Endodermal cell (in vitro differentiated cells): Measurements from ENCODE around the gene DCLRE1A. TPM values are rescaled to one million over a fixed set of nuclear protein-coding genes. Genes with fewer than 3 reads are reported as not detected.
"Not testable (repeated sequence)": the region's sequence is repeated elsewhere in the genome, so short reads cannot be mapped to it uniquely, and the experiment has no call there.

Experiments used
- DNase-seq: peaks from one replicate; pipeline ENCODE4 v3.0.0-alpha.2; 2017
- H3K27ac ChIP-seq: 2 replicates; pipeline ENCODE4 v1.5.1; 2013; ENCODE audit warnings: mild to moderate bottlenecking, low read depth, low read length, moderate library complexity
- H3K27me3 ChIP-seq: 2 replicates; pipeline ENCODE4 v1.6.1; 2013; ENCODE audit warnings: mild to moderate bottlenecking, low read length, moderate library complexity; ENCODE audit not compliant: insufficient read depth, control insufficient read depth, poor library complexity, severe bottlenecking
- H3K36me3 ChIP-seq: 2 replicates; pipeline ENCODE4 v1.7.0; 2013; ENCODE audit warnings: mild to moderate bottlenecking, low read length, moderate library complexity; ENCODE audit not compliant: control insufficient read depth, insufficient read depth
- H3K4me1 ChIP-seq: one replicate; pipeline ENCODE4 v1.7.0; 2013; ENCODE audit warnings: low read length; ENCODE audit not compliant: control insufficient read depth, insufficient read depth
- H3K4me3 ChIP-seq: 2 replicates; pipeline ENCODE4 v1.5.1; 2013; ENCODE audit warnings: mild to moderate bottlenecking, low read length, moderate library complexity
- H3K9ac ChIP-seq: 2 replicates; pipeline ENCODE4 v1.6.1; 2013; ENCODE audit warnings: mild to moderate bottlenecking, low read length, moderate library complexity; ENCODE audit not compliant: poor library complexity, severe bottlenecking; ENCODE audit errors: extremely low read depth
- H3K9me3 ChIP-seq: 2 replicates; pipeline ENCODE4 v1.6.1; 2013; ENCODE audit warnings: mild to moderate bottlenecking, low read length, moderate library complexity; ENCODE audit not compliant: control insufficient read depth
- H3K27ac Mint-ChIP-seq: 2 replicates; pipeline ENCODE4 v1.8.0; 2020; ENCODE audit warnings: mixed read lengths
- H3K27me3 Mint-ChIP-seq: 2 replicates; pipeline ENCODE4 v1.8.0; 2021; ENCODE audit warnings: mild to moderate bottlenecking, mixed read lengths; ENCODE audit not compliant: insufficient read depth
- H3K36me3 Mint-ChIP-seq: 2 replicates; pipeline ENCODE4 v1.8.0; 2020; ENCODE audit warnings: low read depth, mixed read lengths
- H3K4me1 Mint-ChIP-seq: 2 replicates; pipeline ENCODE4 v1.8.0; 2020; ENCODE audit warnings: mixed read lengths
- H3K4me3 Mint-ChIP-seq: 2 replicates; pipeline ENCODE4 v1.8.0; 2020; ENCODE audit warnings: mild to moderate bottlenecking, moderate library complexity, mixed read lengths
- H3K9me3 Mint-ChIP-seq: 2 replicates; pipeline ENCODE4 v1.8.0; 2020; ENCODE audit warnings: mild to moderate bottlenecking, mixed read lengths
- CTCF ChIP-seq: fragments of 200-600 bp; sonication (generic); conservative IDR thresholded peaks from 2 replicates; pipeline ENCODE4 v1.5.0; 2021; ENCODE audit warnings: antibody characterized with exemption, mild to moderate bottlenecking
- WGBS, 2 experiments: methylation state at CpG; one replicate each; pipeline versions ENCODE4 v1.1.5 to v1.1.7; 2013; ENCODE audit warnings: missing lambda C conversion rate in 2 of 2, mixed read lengths in 1 of 2; ENCODE audit not compliant: insufficient coverage in 1 of 2, insufficient read length in 1 of 2; 5-methylcytosine and 5-hydroxymethylcytosine counted together
- total RNA-seq, 2 donors: library from RNA; stranded (reverse); fragmentation: NEBNext Ultra II Directional in 1 of 2; extraction: Animal tissue kit (Norgen Biotek cat#: 25700) in 1 of 2; gene quantifications; 2 replicates in 1 of 2; 3 replicates in 1 of 2; pipeline ENCODE4 v1.2.1, GENCODE V29; 2021

DCLRE1A gene
- total RNA-seq, 2 donors from 2014 or later = 9.6 to 17.8 TPM

- no peaks in the 10 kb centered on the region for H3K27me3 Mint-ChIP-seq
- no peak overlapping the region for H3K4me3 Mint-ChIP-seq
- H3K36me3 Mint-ChIP-seq = no peaks in the 10 kb centered on the region
- no peaks in the 10 kb centered on the region for H3K9me3 Mint-ChIP-seq
- no peak overlapping the region for H3K27ac Mint-ChIP-seq
- H3K4me3 ChIP-seq = no peak overlapping the region
- H3K27me3 ChIP-seq = no peaks in the 10 kb centered on the region
- TF ChIP-seq CTCF = no peak
- H3K36me3 ChIP-seq = no peaks in the 10 kb centered on the region
- H3K4me1 Mint-ChIP-seq = peaks cover 20% of the 10 kb centered on the region
- no peak for DNase-seq
- H3K9ac ChIP-seq = no peak overlapping the region
- 92 to 100% methylated on average over 1 to 7 of the region's 7 CpGs for WGBS, 2 experiments
- no peak overlapping the region for H3K27ac ChIP-seq
- H3K9me3 ChIP-seq = no peaks in the 10 kb centered on the region
- no peaks in the 10 kb centered on the region for H3K4me1 ChIP-seq
These were observed 31.7 kb downstream of the DCLRE1A start for GRCh38 chr10:113822174-113822573.

- not testable (repeated sequence) for H3K4me1 ChIP-seq, H3K36me3 ChIP-seq, H3K27me3 ChIP-seq, H3K9me3 ChIP-seq, H3K9me3 Mint-ChIP-seq, H3K9ac ChIP-seq, H3K36me3 Mint-ChIP-seq, H3K27ac ChIP-seq, H3K27me3 Mint-ChIP-seq
- H3K27ac Mint-ChIP-seq = peak overlapping the region; percentile 37
- H3K4me1 Mint-ChIP-seq = peaks cover 20% of the 10 kb centered on the region
- WGBS, 2 experiments = 43 to 59% methylated on average over 2 to 3 of the region's 3 CpGs
- peak overlapping the region; percentile 2 for H3K4me3 ChIP-seq
- peak overlapping the region; percentile 14 for H3K4me3 Mint-ChIP-seq
- peak; percentile 54 for DNase-seq
These were observed 32.6 kb downstream of the DCLRE1A start for GRCh38 chr10:113821306-113821705.

- no peak overlapping the region for H3K9ac ChIP-seq
- 68 to 71% methylated on average over 8 of the region's 8 CpGs for WGBS, 2 experiments
- H3K4me1 ChIP-seq = no peaks in the 10 kb centered on the region
- no peaks in the 10 kb centered on the region for H3K9me3 ChIP-seq
- no peaks in the 10 kb centered on the region for H3K36me3 ChIP-seq
- peak; percentile 76 for TF ChIP-seq CTCF
- Mint-ChIP-seq H3K27ac (no peak overlapping the region), H3K4me3 (peak overlapping the region; percentile 14), H3K27me3 (no peaks in the 10 kb centered on the region), H3K9me3 (no peaks in the 10 kb centered on the region), H3K4me1 (peaks cover 20% of the 10 kb centered on the region), H3K36me3 (no peaks in the 10 kb centered on the region)
- no peak overlapping the region for H3K27ac ChIP-seq
- H3K4me3 ChIP-seq = no peak overlapping the region
- no peaks in the 10 kb centered on the region for H3K27me3 ChIP-seq
- peak; percentile 82 for DNase-seq
These were observed 33.4 kb downstream of the DCLRE1A start for GRCh38 chr10:113820507-113820906.

- DNase-seq = no peak
- no peaks in the 10 kb centered on the region for H3K36me3 Mint-ChIP-seq
These were observed 33.9 kb downstream of the DCLRE1A start for GRCh38 chr10:113819989-113820388.

GRCh38 chr10:113814700-113815099 lies 39.2 kb downstream of the DCLRE1A start:
- not testable (repeated sequence) for H3K27me3 Mint-ChIP-seq, H3K27ac Mint-ChIP-seq, H3K36me3 ChIP-seq, H3K4me1 ChIP-seq, DNase-seq, H3K9me3 ChIP-seq, H3K9me3 Mint-ChIP-seq, H3K4me3 Mint-ChIP-seq, H3K36me3 Mint-ChIP-seq, H3K27ac ChIP-seq, H3K9ac ChIP-seq, H3K27me3 ChIP-seq, H3K4me3 ChIP-seq, H3K4me1 Mint-ChIP-seq
- 93% methylated on average over 1 of the region's 1 CpG; no CpG with 5 or more reads in 1 of the 2 experiments for WGBS, 2 experiments

More at GRCh38 chr10:113819989-113820388, 33.9 kb downstream of the DCLRE1A start:
- H3K4me3 Mint-ChIP-seq = no peak overlapping the region
- H3K27ac Mint-ChIP-seq = no peak overlapping the region
- no peaks in the 10 kb centered on the region for H3K4me1 ChIP-seq
- H3K4me1 Mint-ChIP-seq = peaks cover 20% of the 10 kb centered on the region
- WGBS, 2 experiments = 90 to 92% methylated on average over 4 of the region's 4 CpGs
- no peaks in the 10 kb centered on the region for H3K9me3 ChIP-seq
- no peak overlapping the region for H3K9ac ChIP-seq
- no peak overlapping the region for H3K4me3 ChIP-seq
- H3K27me3 ChIP-seq = no peaks in the 10 kb centered on the region
- H3K9me3 Mint-ChIP-seq = no peaks in the 10 kb centered on the region
- H3K27me3 Mint-ChIP-seq = no peaks in the 10 kb centered on the region
- no peak for TF ChIP-seq CTCF
- H3K27ac ChIP-seq = no peak overlapping the region
- H3K36me3 ChIP-seq = no peaks in the 10 kb centered on the region
